Endometrial microvascular endothelial cells (primary cell): ENCODE data around the gene NFYA. TPM values are rescaled to one million over a fixed set of nuclear protein-coding genes. Genes with fewer than 3 reads are reported as not detected.

Source experiments
- in situ Hi-C: cut with HindIII; loops from 2 replicates; pipeline ENCODE4 v1.10.0; 2017; ENCODE audit warnings: low sequenced_read_pairs, low pct_unique_long_range_greater_than_20kb; ENCODE audit errors: inconsistent ontology term
- total RNA-seq: library from RNA; depleted of rRNA; stranded (reverse); fragments of >200 nt; gene quantifications from one replicate; pipeline ENCODE4 v1.2.3, GENCODE V29; 2015; ENCODE audit errors: inconsistent ontology term

The NFYA gene
- total RNA-seq, 1 donor from 2014 or later = 18.7 TPM

GRCh38 chr6:41066867-41067304, 5.9 kb upstream of the NFYA start:
- in situ Hi-C loops = no loop called here

- in situ Hi-C loops = no loop called here
Measured at GRCh38 chr6:41071501-41071922, 1.3 kb upstream of the NFYA start.

GRCh38 chr6:41071923-41072835, 595 bp upstream of the NFYA start, which contains the start of gene OARD1:
TSS of gene OARD1 (minus strand) at chr6:41072356. CDS start at chr6:41071634, 722 bp downstream.
- in situ Hi-C loops = no loop called here

- in situ Hi-C loops = no loop called here
Measured at GRCh38 chr6:41073203-41073967, 611 bp downstream of the NFYA start.

- in situ Hi-C loops = no loop called here
Measured at GRCh38 chr6:41073968-41074691, 1.4 kb downstream of the NFYA start.

GRCh38 chr6:41074692-41075436, 2.1 kb downstream of the NFYA start:
- in situ Hi-C loops = no loop called here

- in situ Hi-C loops = no loop called here
Measured at GRCh38 chr6:41075651-41076626, 3.2 kb downstream of the NFYA start.

GRCh38 chr6:41077536-41077935, 4.8 kb downstream of the NFYA start:
- in situ Hi-C loops = no loop called here

- in situ Hi-C loops = no loop called here
Measured at GRCh38 chr6:41078101-41078500, 5.3 kb downstream of the NFYA start.

GRCh38 chr6:41079080-41079479, 6.3 kb downstream of the NFYA start:
- in situ Hi-C loops = no loop called here

GRCh38 chr6:41080621-41081020, 7.8 kb downstream of the NFYA start:
- in situ Hi-C loops = no loop called here

- in situ Hi-C loops = no loop called here
Measured at GRCh38 chr6:41083072-41083471, 10.3 kb downstream of the NFYA start.

- in situ Hi-C loops = no loop called here
Measured at GRCh38 chr6:41085182-41085581, 12.4 kb downstream of the NFYA start.

- in situ Hi-C loops = no loop called here
Measured at GRCh38 chr6:41088451-41088850, 15.7 kb downstream of the NFYA start.

GRCh38 chr6:41090841-41091761, 18.3 kb downstream of the NFYA start:
- in situ Hi-C loops = no loop called here

- in situ Hi-C loops = no loop called here
Measured at GRCh38 chr6:41092421-41093140, 19.8 kb downstream of the NFYA start.
